Measurements from ENCODE around the gene CDH10.

CDH10 gene

GRCh38 chr5:24621792-24622191, 23.0 kb downstream of the CDH10 start:
- Histone ChIP-seq H3K36me3 (ENCODE audit: insufficient read depth, low read length) (no peaks in the 10 kb centered on the region), H4K20me1 (ENCODE audit: insufficient read depth, low read length) (no peaks in the 10 kb centered on the region), H3K27me3 (ENCODE audit: insufficient read depth, low read length) (no peaks in the 10 kb centered on the region), H3K4me2 (ENCODE audit: low read length) (no peak overlapping the region), H3K79me2 (ENCODE audit: insufficient read depth, low read length) (no peaks in the 10 kb centered on the region), H3K27ac (ENCODE audit: low read depth, low read length, poor library complexity, severe bottlenecking) (no peak overlapping the region), H3K4me1 (ENCODE audit: insufficient read depth, low read length, severe bottlenecking) (no peaks in the 10 kb centered on the region), H3K9me2 (ENCODE audit: low read depth, low read length) (no peaks in the 10 kb centered on the region), H3K4me3 (ENCODE audit: low read depth, low read length, poor library complexity, severe bottlenecking) (no peak overlapping the region), H3K9me3 (ENCODE audit: low read length) (no peaks in the 10 kb centered on the region), H3F3A (ENCODE audit: insufficient read depth, low read length) (no peaks in the 10 kb centered on the region), H2AFZ (ENCODE audit: low read length) (no peak overlapping the region), H3K9ac (ENCODE audit: low read length) (no peak overlapping the region)
- TF ChIP-seq, protein P1, sequence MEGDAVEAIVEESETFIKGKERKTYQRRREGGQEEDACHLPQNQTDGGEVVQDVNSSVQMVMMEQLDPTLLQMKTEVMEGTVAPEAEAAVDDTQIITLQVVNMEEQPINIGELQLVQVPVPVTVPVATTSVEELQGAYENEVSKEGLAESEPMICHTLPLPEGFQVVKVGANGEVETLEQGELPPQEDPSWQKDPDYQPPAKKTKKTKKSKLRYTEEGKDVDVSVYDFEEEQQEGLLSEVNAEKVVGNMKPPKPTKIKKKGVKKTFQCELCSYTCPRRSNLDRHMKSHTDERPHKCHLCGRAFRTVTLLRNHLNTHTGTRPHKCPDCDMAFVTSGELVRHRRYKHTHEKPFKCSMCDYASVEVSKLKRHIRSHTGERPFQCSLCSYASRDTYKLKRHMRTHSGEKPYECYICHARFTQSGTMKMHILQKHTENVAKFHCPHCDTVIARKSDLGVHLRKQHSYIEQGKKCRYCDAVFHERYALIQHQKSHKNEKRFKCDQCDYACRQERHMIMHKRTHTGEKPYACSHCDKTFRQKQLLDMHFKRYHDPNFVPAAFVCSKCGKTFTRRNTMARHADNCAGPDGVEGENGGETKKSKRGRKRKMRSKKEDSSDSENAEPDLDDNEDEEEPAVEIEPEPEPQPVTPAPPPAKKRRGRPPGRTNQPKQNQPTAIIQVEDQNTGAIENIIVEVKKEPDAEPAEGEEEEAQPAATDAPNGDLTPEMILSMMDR (IDR thresholded peaks at IDR 0.05; ENCODE audit: low read length): no peak
- TF ChIP-seq EZH2 (IDR thresholded peaks at IDR 0.05; ENCODE audit: borderline replicate concordance, low read length): no peak

- TF ChIP-seq, protein P1 (IDR thresholded peaks at IDR 0.05; ENCODE audit: low read length): no peak
- TF ChIP-seq EZH2 (IDR thresholded peaks at IDR 0.05; ENCODE audit: borderline replicate concordance, low read length): no peak
- Histone ChIP-seq H3K27me3 (ENCODE audit: insufficient read depth, low read length) (no peaks in the 10 kb centered on the region), H3K27ac (ENCODE audit: low read depth, low read length, poor library complexity, severe bottlenecking) (no peak overlapping the region), H3F3A (ENCODE audit: insufficient read depth, low read length) (no peaks in the 10 kb centered on the region), H3K4me3 (ENCODE audit: low read depth, low read length, poor library complexity, severe bottlenecking) (no peak overlapping the region), H2AFZ (ENCODE audit: low read length) (no peak overlapping the region), H4K20me1 (ENCODE audit: insufficient read depth, low read length) (no peaks in the 10 kb centered on the region), H3K4me2 (ENCODE audit: low read length) (no peak overlapping the region), H3K79me2 (ENCODE audit: insufficient read depth, low read length) (no peaks in the 10 kb centered on the region), H3K9ac (ENCODE audit: low read length) (no peak overlapping the region), H3K4me1 (ENCODE audit: insufficient read depth, low read length, severe bottlenecking) (no peaks in the 10 kb centered on the region), H3K9me2 (ENCODE audit: low read depth, low read length) (no peaks in the 10 kb centered on the region), H3K9me3 (ENCODE audit: low read length) (no peaks in the 10 kb centered on the region), H3K36me3 (ENCODE audit: insufficient read depth, low read length) (no peaks in the 10 kb centered on the region)
Observed at GRCh38 chr5:24616566-24616965, 28.2 kb downstream of the CDH10 start.

- no peak overlapping the region for H2AFZ ChIP-seq (ENCODE audit: low read length)
Observed at GRCh38 chr5:24615159-24615558, 29.6 kb downstream of the CDH10 start.

More at GRCh38 chr5:24615159-24615558, 29.6 kb downstream of the CDH10 start:
- no peaks in the 10 kb centered on the region for H4K20me1 ChIP-seq (ENCODE audit: insufficient read depth, low read length)
- no peaks in the 10 kb centered on the region for H3K27me3 ChIP-seq (ENCODE audit: insufficient read depth, low read length)
- H3K27ac ChIP-seq (ENCODE audit: low read depth, low read length, poor library complexity, severe bottlenecking): no peak overlapping the region
- no peaks in the 10 kb centered on the region for H3K9me3 ChIP-seq (ENCODE audit: low read length)
- no peak overlapping the region for H3K4me3 ChIP-seq (ENCODE audit: low read depth, low read length, poor library complexity, severe bottlenecking)
- no peak overlapping the region for H3K9ac ChIP-seq (ENCODE audit: low read length)
- no peaks in the 10 kb centered on the region for H3K79me2 ChIP-seq (ENCODE audit: insufficient read depth, low read length)
- no peaks in the 10 kb centered on the region for H3K9me2 ChIP-seq (ENCODE audit: low read depth, low read length)
- H3K4me2 ChIP-seq (ENCODE audit: low read length): no peak overlapping the region
- H3F3A ChIP-seq (ENCODE audit: insufficient read depth, low read length): no peaks in the 10 kb centered on the region
- no peaks in the 10 kb centered on the region for H3K36me3 ChIP-seq (ENCODE audit: insufficient read depth, low read length)
- TF ChIP-seq EZH2 (IDR thresholded peaks at IDR 0.05; ENCODE audit: borderline replicate concordance, low read length): no peak
- TF ChIP-seq, protein P1 (IDR thresholded peaks at IDR 0.05; ENCODE audit: low read length): no peak
- no peaks in the 10 kb centered on the region for H3K4me1 ChIP-seq (ENCODE audit: insufficient read depth, low read length, severe bottlenecking)

Data from OCI-LY1 (cell line).